GM12872 (cell line): Measurements from ENCODE around the gene ZBTB44.

ENCODE experiments used
- CTCF ChIP-seq: IDR thresholded peaks from 3 replicates; pipeline ENCODE4 v1.5.1; 2011; ENCODE audit warnings: low read depth, mild to moderate bottlenecking, low read length, moderate library complexity; ENCODE audit not compliant: insufficient read depth

The ZBTB44 gene

GRCh38 chr11:130213979-130214281, 100.8 kb downstream of the ZBTB44 start:
- TF ChIP-seq CTCF: no peak

DNA sequence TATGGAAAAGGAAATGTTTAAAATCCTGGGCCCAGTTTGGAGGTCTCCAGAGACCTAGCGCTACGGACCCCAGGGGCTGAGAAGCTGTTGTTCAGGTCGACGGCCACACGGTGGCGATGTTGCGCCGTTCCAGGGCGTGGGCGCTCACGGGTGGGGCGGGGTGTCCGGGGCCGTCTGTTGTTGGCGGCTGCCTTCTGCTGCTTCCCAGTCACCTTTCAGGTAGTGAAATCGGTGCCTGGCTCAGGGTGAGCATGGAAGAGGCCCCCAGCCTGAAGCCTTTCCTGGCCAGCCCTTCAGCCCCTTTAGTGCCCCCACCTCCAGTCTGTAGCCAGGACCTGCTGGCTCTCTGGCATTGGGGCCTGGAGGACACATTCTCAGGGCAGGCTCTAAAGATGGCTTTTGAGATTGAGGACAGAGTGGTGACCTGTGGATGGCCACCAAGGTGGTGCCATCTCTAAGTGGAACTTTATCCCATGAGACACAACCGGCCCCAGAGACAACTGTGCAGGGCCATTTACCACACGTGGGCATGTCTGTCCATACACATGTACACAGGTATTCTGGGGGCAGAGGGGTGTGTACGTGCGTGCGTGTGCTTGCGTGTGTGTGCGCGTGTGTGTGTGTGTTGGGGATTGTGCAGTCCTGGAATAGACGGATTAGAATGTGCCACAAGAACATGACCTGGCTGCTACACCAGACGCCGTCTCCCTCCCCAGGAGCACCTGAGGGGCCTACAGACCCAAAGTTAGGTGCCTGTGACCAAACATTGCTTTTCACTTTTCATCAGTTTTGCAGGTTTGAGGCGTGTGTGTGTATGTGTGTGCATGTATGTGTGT, 101.4 kb downstream of the ZBTB44 start:
- TF ChIP-seq CTCF: peak; percentile 88

GRCh38 chr11:130212431-130212961, 102.2 kb downstream of the ZBTB44 start:
- TF ChIP-seq CTCF: no peak

DNA sequence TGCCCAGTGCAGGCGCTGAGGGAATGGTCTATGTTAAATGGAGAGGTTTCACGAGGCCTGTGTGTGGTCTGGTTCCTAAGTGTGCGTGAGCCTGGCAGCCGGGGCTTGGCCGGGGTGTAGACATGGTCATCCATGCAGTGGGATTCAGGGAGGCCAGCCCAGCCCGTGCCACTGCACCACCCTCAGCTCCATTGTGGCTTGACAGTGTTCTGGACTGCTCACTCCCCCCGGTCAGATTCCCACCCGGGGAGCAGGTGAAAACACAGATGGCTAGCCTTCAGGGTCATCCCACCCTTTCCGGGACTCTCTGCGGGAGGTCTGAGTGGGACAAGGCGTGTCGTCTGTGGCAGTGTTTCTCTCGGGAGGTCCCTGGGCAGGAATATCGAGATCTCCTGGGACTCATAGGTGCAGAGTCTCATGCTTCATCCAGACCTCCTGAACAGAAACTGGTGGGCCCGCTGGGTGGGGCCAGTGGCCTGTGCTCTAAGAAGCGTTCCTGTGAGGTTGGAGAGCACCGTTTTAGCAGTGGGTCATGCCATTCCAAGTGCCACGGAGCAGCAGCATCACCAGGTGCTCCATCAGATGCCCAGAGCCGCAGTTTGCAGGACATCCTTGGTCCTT, 102.8 kb downstream of the ZBTB44 start:
- TF ChIP-seq CTCF: no peak

- no peak for TF ChIP-seq CTCF
Observed at GRCh38 chr11:130211144-130211543, 103.6 kb downstream of the ZBTB44 start.

- no peak for TF ChIP-seq CTCF
Observed at GRCh38 chr11:130209954-130210854, 104.5 kb downstream of the ZBTB44 start.

GRCh38 chr11:130209128-130209932, 105.4 kb downstream of the ZBTB44 start:
- no peak for TF ChIP-seq CTCF
